Astrocyte of the hippocampus (primary cell): ENCODE data around the gene KAZN.

ENCODE experiments used
- DNase-seq: peaks from one replicate; pipeline ENCODE4 v3.0.0; 2011; ENCODE audit warnings: low read depth, low spot score

Gene KAZN

GRCh38 chr1:14712136-14712535 lies 113.7 kb downstream of the KAZN start:
- no peak for DNase-seq

- DNase-seq = no peak
Measured at GRCh38 chr1:14713077-14713476, 114.6 kb downstream of the KAZN start.

- DNase-seq = no peak
Measured at GRCh38 chr1:14715266-14715665, 116.8 kb downstream of the KAZN start.

- no peak for DNase-seq
Measured at GRCh38 chr1:14715802-14716201, 117.3 kb downstream of the KAZN start.

- DNase-seq = no peak
Measured at GRCh38 chr1:14716474-14716873, 118.0 kb downstream of the KAZN start.

GRCh38 chr1:14718476-14718875 lies 120.0 kb downstream of the KAZN start:
- no peak for DNase-seq

GRCh38 chr1:14723401-14723800 lies 124.9 kb downstream of the KAZN start:
- no peak for DNase-seq

- peak; percentile 80 for DNase-seq
Measured at GRCh38 chr1:14724246-14724645, 125.8 kb downstream of the KAZN start.

GRCh38 chr1:14724678-14725077 lies 126.2 kb downstream of the KAZN start:
- peak; percentile 38 for DNase-seq

- no peak for DNase-seq
Measured at GRCh38 chr1:14725238-14725637, 126.8 kb downstream of the KAZN start.

- DNase-seq = no peak
Measured at GRCh38 chr1:14725695-14726094, 127.2 kb downstream of the KAZN start.

- no peak for DNase-seq
Measured at GRCh38 chr1:14726606-14727005, 128.1 kb downstream of the KAZN start.

- no peak for DNase-seq
Measured at GRCh38 chr1:14728516-14728915, 130.0 kb downstream of the KAZN start.

- DNase-seq = no peak
Measured at GRCh38 chr1:14732728-14733047, 134.2 kb downstream of the KAZN start.

GRCh38 chr1:14733048-14733778 lies 134.7 kb downstream of the KAZN start:
- peak; percentile 78 for DNase-seq

GRCh38 chr1:14733779-14734140 lies 135.3 kb downstream of the KAZN start:
- no peak for DNase-seq

GRCh38 chr1:14735841-14736240 lies 137.4 kb downstream of the KAZN start:
- no peak for DNase-seq

- no peak for DNase-seq
Measured at GRCh38 chr1:14737561-14738094, 139.1 kb downstream of the KAZN start.

GRCh38 chr1:14738235-14738634 lies 139.8 kb downstream of the KAZN start:
- DNase-seq = peak; percentile 50

- no peak for DNase-seq
Measured at GRCh38 chr1:14738647-14739046, 140.2 kb downstream of the KAZN start.

- no peak for DNase-seq
Measured at GRCh38 chr1:14739082-14739832, 140.8 kb downstream of the KAZN start.

GRCh38 chr1:14740016-14740415 lies 141.5 kb downstream of the KAZN start:
- DNase-seq = no peak

- DNase-seq = no peak
Measured at GRCh38 chr1:14741082-14741481, 142.6 kb downstream of the KAZN start.
